Measurements from ENCODE around the gene ATAD1. TPM values are rescaled to one million over a fixed set of nuclear protein-coding genes. Genes with fewer than 3 reads are reported as not detected.

The ATAD1 gene
- total and polyA plus RNA-seq, 2 of the 4 experiments (the other 2 are of a cell fraction): 12.7 to 21.9 TPM

GRCh38 chr10:87707254-87707653 lies 110.8 kb downstream of the ATAD1 start:
- Histone ChIP-seq H4K91ac (ENCODE audit: insufficient read depth, low read depth, low read length) (no peak overlapping the region), H2AFZ (replicated peaks; ENCODE audit: low read length, poor library complexity) (no peak overlapping the region), H3K9me1 (ENCODE audit: insufficient read depth, low read length) (peaks cover 11% of the 10 kb centered on the region; the same call in 1 of the 2 replicates), H3K18ac (ENCODE audit: low read depth, low read length) (no peak overlapping the region), H2AK5ac (ENCODE audit: low read depth, low read length) (no peak overlapping the region), H3K14ac (replicated peaks; ENCODE audit: low read depth, low read length) (no peak overlapping the region), H4K5ac (ENCODE audit: low read depth, low read length) (no peak overlapping the region), H3K9me3 (ENCODE audit: control insufficient read depth, insufficient read depth, low read length) (no peaks in the 10 kb centered on the region), H3K23ac (ENCODE audit: low read depth, low read length) (no peak overlapping the region), H3K27ac (ENCODE audit: insufficient read depth, low read length) (no peak overlapping the region), H3K9ac (ENCODE audit: low read depth, low read length) (no peak overlapping the region), H3K4ac (ENCODE audit: low read depth, low read length) (no peak overlapping the region), H3K79me1 (ENCODE audit: low read depth in 1 of 2, low read length in 2 of 2) (peaks cover 35 to 45% of the 10 kb centered on the region in 2 experiments), H3K27me3 (ENCODE audit: control insufficient read depth, insufficient read depth, low read length) (no peaks in the 10 kb centered on the region), H3K4me3 (ENCODE audit: insufficient read depth, low read depth, low read length) (no peak overlapping the region), H2BK120ac (ENCODE audit: low read depth, low read length) (no peak overlapping the region), H2BK15ac (ENCODE audit: low read depth, low read length) (no peak overlapping the region), H3K4me1 (ENCODE audit: control insufficient read depth, insufficient read depth, low read length) (peaks cover 2% of the 10 kb centered on the region; the same call in 1 of the 2 replicates), H4K20me1 (ENCODE audit: insufficient read depth, low read length) (no peaks in the 10 kb centered on the region; the same call in 1 of the 2 replicates), H3K36me3 (ENCODE audit: control insufficient read depth, insufficient read depth, low read length) (peaks cover 13% of the 10 kb centered on the region), H2BK5ac (ENCODE audit: low read depth, low read length, poor library complexity, severe bottlenecking) (no peak overlapping the region), H2AK9ac (replicated peaks; ENCODE audit: low read depth, low read length, poor library complexity) (no peak overlapping the region), H2BK20ac (ENCODE audit: low read depth, low read length) (no peak overlapping the region), H3K56ac (ENCODE audit: extremely low read depth, insufficient read depth, low read length) (no peak overlapping the region), H4K8ac (ENCODE audit: low read depth in 2 of 2, low read length in 2 of 2) (no peak overlapping the region), H3K4me2 (ENCODE audit: low read depth, low read length) (no peak overlapping the region)
- dilution Hi-C loops (cut with HindIII; ENCODE audit: low sequenced_read_pairs, unreplicated experiment) (no loop called here), in situ Hi-C loops (cut with MboI; ENCODE audit: low sequenced_read_pairs) (no loop called here), intact Hi-C loops (cut with micrococcal nuclease) (loop anchor here (5.0 kb wide), 1 partner anchor 45 kb away; no protein-coding TSS in a partner anchor)
- WGBS, 2 experiments (ENCODE audit: extremely low coverage in 2 of 2, insufficient read length in 1 of 2): no CpG with 5 or more reads among the region's 4 CpGs
- no peak for ATAC-seq (ENCODE audit: low read depth)
- CTCF ChIA-PET: interaction anchor here (0.6 kb wide), 1 partner anchor 96 kb away, joined by 3 read pairs; no protein-coding TSS in a partner anchor
- DNase-seq: no peak
- POLR2A ChIA-PET (ENCODE audit: unreplicated experiment): no interaction called here
- no TSS peak for BruUV-seq (replicated peaks)
- TF ChIP-seq MXI1 (IDR thresholded peaks at IDR 0.05; ENCODE audit: borderline replicate concordance, low read depth, low read length) (no peak), POLR2A (IDR thresholded peaks at IDR 0.05; ENCODE audit: low read depth, low read length) (no peak), MAZ (IDR thresholded peaks at IDR 0.05; ENCODE audit: borderline replicate concordance, low read depth, low read length) (no peak), FOS (IDR thresholded peaks at IDR 0.05; ENCODE audit: low read depth, low read length) (no peak), RFX5 (IDR thresholded peaks at IDR 0.05; ENCODE audit: low read depth, low read length) (no peak), ELK1 (IDR thresholded peaks at IDR 0.05; ENCODE audit: borderline replicate concordance, low read depth, low read length) (no peak), USF2 (IDR thresholded peaks at IDR 0.05; ENCODE audit: low read depth, low read length) (no peak), CHD1 (IDR thresholded peaks at IDR 0.05; ENCODE audit: low read depth, low read length) (no peak), CTCF (conservative IDR thresholded peaks at IDR 0.05; ENCODE audit: low read depth, low read length) (no peak), RCOR1 (IDR thresholded peaks at IDR 0.05; ENCODE audit: insufficient replicate concordance, low read length) (no peak), MAFK (IDR thresholded peaks at IDR 0.05; ENCODE audit: low read depth, low read length) (no peak)

Measured in IMR-90 (cell line).